SK-N-SH treated with all-trans-retinoic acid at 6 μM for 48 hours (cell line): ENCODE measurements around the gene PASD1.

Experiments used
- ATAC-seq: fragments of 200-7000 bp; cut with Tn5 transposase; 3 replicates; pipeline ENCODE4 v1.9.1; 2020; ENCODE audit warnings: mild to moderate bottlenecking, moderate library complexity
- ARNTL ChIP-seq: fragments of 450-650 bp; formaldehyde crosslinking; IDR thresholded peaks from 2 replicates; pipeline ENCODE4 v1.5.0; 2020; ENCODE audit warnings: low read depth, mild to moderate bottlenecking, moderate library complexity, borderline replicate concordance
- BACH2 ChIP-seq: fragments of 250-450 bp; sonication (Bioruptor Pico); IDR thresholded peaks from 2 replicates; pipeline ENCODE4 v1.9.0; 2021; ENCODE audit warnings: mild to moderate bottlenecking, borderline replicate concordance
- CSDC2 ChIP-seq: fragments of 250-450 bp; sonication (Bioruptor Pico); IDR thresholded peaks from 2 replicates; pipeline ENCODE4 v1.5.0; 2020; ENCODE audit warnings: mild to moderate bottlenecking, moderate library complexity
- ISL1 ChIP-seq: fragments of 250-450 bp; sonication (Bioruptor Pico); IDR thresholded peaks from 2 replicates; pipeline ENCODE4 v2.1.2; 2022; ENCODE audit warnings: mild to moderate bottlenecking, moderate library complexity
- OSR1 ChIP-seq: fragments of 250-450 bp; sonication (Bioruptor Pico); IDR thresholded peaks from 2 replicates; pipeline ENCODE4 v1.8.0; 2022; ENCODE audit warnings: moderate library complexity, mild to moderate bottlenecking, inconsistent platforms
- PPARA ChIP-seq: fragments of 250-450 bp; sonication (Bioruptor Pico); IDR thresholded peaks from 2 replicates; pipeline ENCODE4 v1.5.0; 2020; ENCODE audit warnings: mild to moderate bottlenecking, borderline replicate concordance
- RARB ChIP-seq: fragments of 250-450 bp; sonication (Bioruptor Pico); IDR thresholded peaks from 2 replicates; pipeline ENCODE4 v1.8.0; 2021; ENCODE audit warnings: mild to moderate bottlenecking, moderate library complexity
- SNAI2 ChIP-seq: fragments of 250-450 bp; sonication (Bioruptor Pico); IDR thresholded peaks from 2 replicates; pipeline ENCODE4 v1.5.0; 2020; ENCODE audit warnings: mild to moderate bottlenecking, moderate library complexity
- TCF4 ChIP-seq: fragments of 250-450 bp; sonication (Bioruptor Pico); IDR thresholded peaks from 2 replicates; pipeline ENCODE4 v1.8.0; 2021; ENCODE audit warnings: mild to moderate bottlenecking, moderate library complexity, borderline replicate concordance
- TOX ChIP-seq: fragments of 250-450 bp; sonication (Bioruptor Pico); IDR thresholded peaks from 2 replicates; pipeline ENCODE4 v1.8.0; 2021; ENCODE audit warnings: mild to moderate bottlenecking, moderate library complexity, borderline replicate concordance
- ZC3H10 ChIP-seq: fragments of 250-450 bp; sonication (Bioruptor Pico); IDR thresholded peaks from 2 replicates; pipeline ENCODE4 v1.5.1; 2021; ENCODE audit warnings: mild to moderate bottlenecking, moderate library complexity
- ZFP3 ChIP-seq: fragments of 250-450 bp; sonication (Bioruptor Pico); IDR thresholded peaks from 2 replicates; pipeline ENCODE4 v1.5.0; 2020; ENCODE audit warnings: mild to moderate bottlenecking, moderate library complexity
- ZFP30 ChIP-seq: fragments of 450-650 bp; formaldehyde crosslinking; IDR thresholded peaks from 2 replicates; pipeline ENCODE4 v1.5.0; 2022; ENCODE audit warnings: mild to moderate bottlenecking, moderate library complexity
- ZNF565 ChIP-seq: fragments of 450-650 bp; formaldehyde crosslinking; conservative IDR thresholded peaks from 2 replicates; pipeline ENCODE4 v1.5.0; 2020; ENCODE audit warnings: low read depth, mild to moderate bottlenecking, moderate library complexity
- ZNF70 ChIP-seq: fragments of 450-650 bp; formaldehyde crosslinking; IDR thresholded peaks from 2 replicates; pipeline ENCODE4 v1.5.0; 2020; ENCODE audit warnings: mild to moderate bottlenecking, moderate library complexity
- ZNF8 ChIP-seq: fragments of 450-650 bp; formaldehyde crosslinking; IDR thresholded peaks from 2 replicates; pipeline ENCODE4 v1.5.0; 2020; ENCODE audit warnings: mild to moderate bottlenecking, moderate library complexity
- TF ChIP-seq, protein P1 (sequence below): fragments of 250-450 bp; sonication (Bioruptor Pico); IDR thresholded peaks from 2 replicates; pipeline ENCODE4 v1.5.1; 2021; ENCODE audit warnings: mild to moderate bottlenecking, moderate library complexity
- TF ChIP-seq, protein P2 (sequence below): fragments of 250-450 bp; sonication (Bioruptor Pico); IDR thresholded peaks from 2 replicates; pipeline ENCODE4 v1.5.0; 2020; ENCODE audit warnings: mild to moderate bottlenecking, moderate library complexity
- TF ChIP-seq, protein P3 (sequence below): fragments of 250-450 bp; sonication (Bioruptor Pico); IDR thresholded peaks from 2 replicates; pipeline ENCODE4 v1.8.0; 2021; ENCODE audit warnings: low read depth, mild to moderate bottlenecking, moderate library complexity, borderline replicate concordance
- TF ChIP-seq, protein P4 (sequence below): fragments of 250-450 bp; sonication (Bioruptor Pico); IDR thresholded peaks from 2 replicates; pipeline ENCODE4 v1.8.0; 2020; ENCODE audit warnings: mild to moderate bottlenecking, moderate library complexity, borderline replicate concordance

PASD1 gene

GRCh38 chrX:151722241-151722846 is 158.9 kb downstream of the PASD1 start (continued):
- TF ChIP-seq ZNF565 (CRISPR knock-in tag) (no peak), SNAI2 (no peak)
- TF ChIP-seq, protein P1, sequence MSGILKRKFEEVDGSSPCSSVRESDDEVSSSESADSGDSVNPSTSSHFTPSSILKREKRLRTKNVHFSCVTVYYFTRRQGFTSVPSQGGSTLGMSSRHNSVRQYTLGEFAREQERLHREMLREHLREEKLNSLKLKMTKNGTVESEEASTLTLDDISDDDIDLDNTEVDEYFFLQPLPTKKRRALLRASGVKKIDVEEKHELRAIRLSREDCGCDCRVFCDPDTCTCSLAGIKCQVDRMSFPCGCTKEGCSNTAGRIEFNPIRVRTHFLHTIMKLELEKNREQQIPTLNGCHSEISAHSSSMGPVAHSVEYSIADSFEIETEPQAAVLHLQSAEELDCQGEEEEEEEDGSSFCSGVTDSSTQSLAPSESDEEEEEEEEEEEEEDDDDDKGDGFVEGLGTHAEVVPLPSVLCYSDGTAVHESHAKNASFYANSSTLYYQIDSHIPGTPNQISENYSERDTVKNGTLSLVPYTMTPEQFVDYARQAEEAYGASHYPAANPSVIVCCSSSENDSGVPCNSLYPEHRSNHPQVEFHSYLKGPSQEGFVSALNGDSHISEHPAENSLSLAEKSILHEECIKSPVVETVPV (CRISPR knock-in tag) = no peak

- ATAC-seq = no peak
- TF ChIP-seq ZNF565 (CRISPR knock-in tag) (no peak), BACH2 (no peak), ZNF8 (CRISPR knock-in tag) (no peak), TOX (CRISPR knock-in tag) (no peak), ISL1 (no peak), ZFP3 (no peak), OSR1 (CRISPR knock-in tag) (no peak), ZNF70 (no peak), ARNTL (CRISPR knock-in tag) (no peak), TCF4 (CRISPR knock-in tag) (no peak), SNAI2 (no peak), RARB (CRISPR knock-in tag) (no peak), ZFP30 (CRISPR knock-in tag) (no peak), ZC3H10 (no peak)
- TF ChIP-seq, protein P2, sequence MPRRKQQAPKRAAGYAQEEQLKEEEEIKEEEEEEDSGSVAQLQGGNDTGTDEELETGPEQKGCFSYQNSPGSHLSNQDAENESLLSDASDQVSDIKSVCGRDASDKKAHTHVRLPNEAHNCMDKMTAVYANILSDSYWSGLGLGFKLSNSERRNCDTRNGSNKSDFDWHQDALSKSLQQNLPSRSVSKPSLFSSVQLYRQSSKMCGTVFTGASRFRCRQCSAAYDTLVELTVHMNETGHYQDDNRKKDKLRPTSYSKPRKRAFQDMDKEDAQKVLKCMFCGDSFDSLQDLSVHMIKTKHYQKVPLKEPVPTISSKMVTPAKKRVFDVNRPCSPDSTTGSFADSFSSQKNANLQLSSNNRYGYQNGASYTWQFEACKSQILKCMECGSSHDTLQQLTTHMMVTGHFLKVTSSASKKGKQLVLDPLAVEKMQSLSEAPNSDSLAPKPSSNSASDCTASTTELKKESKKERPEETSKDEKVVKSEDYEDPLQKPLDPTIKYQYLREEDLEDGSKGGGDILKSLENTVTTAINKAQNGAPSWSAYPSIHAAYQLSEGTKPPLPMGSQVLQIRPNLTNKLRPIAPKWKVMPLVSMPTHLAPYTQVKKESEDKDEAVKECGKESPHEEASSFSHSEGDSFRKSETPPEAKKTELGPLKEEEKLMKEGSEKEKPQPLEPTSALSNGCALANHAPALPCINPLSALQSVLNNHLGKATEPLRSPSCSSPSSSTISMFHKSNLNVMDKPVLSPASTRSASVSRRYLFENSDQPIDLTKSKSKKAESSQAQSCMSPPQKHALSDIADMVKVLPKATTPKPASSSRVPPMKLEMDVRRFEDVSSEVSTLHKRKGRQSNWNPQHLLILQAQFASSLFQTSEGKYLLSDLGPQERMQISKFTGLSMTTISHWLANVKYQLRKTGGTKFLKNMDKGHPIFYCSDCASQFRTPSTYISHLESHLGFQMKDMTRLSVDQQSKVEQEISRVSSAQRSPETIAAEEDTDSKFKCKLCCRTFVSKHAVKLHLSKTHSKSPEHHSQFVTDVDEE (CRISPR knock-in tag) = no peak
- TF ChIP-seq, protein P3, sequence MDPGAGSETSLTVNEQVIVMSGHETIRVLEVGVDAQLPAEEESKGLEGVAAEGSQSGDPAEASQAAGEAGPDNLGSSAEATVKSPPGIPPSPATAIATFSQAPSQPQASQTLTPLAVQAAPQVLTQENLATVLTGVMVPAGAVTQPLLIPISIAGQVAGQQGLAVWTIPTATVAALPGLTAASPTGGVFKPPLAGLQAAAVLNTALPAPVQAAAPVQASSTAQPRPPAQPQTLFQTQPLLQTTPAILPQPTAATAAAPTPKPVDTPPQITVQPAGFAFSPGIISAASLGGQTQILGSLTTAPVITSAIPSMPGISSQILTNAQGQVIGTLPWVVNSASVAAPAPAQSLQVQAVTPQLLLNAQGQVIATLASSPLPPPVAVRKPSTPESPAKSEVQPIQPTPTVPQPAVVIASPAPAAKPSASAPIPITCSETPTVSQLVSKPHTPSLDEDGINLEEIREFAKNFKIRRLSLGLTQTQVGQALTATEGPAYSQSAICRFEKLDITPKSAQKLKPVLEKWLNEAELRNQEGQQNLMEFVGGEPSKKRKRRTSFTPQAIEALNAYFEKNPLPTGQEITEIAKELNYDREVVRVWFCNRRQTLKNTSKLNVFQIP (CRISPR knock-in tag) = no peak
- TF ChIP-seq, protein P1 (CRISPR knock-in tag) = no peak
Observed at GRCh38 chrX:151723156-151723760, 159.8 kb downstream of the PASD1 start.

GRCh38 chrX:151724563-151725337 is 161.3 kb downstream of the PASD1 start:
- TF ChIP-seq TOX (CRISPR knock-in tag) = no peak
- no peak for TF ChIP-seq ARNTL (CRISPR knock-in tag)
- TF ChIP-seq, protein P3 (CRISPR knock-in tag) = no peak
- no peak for TF ChIP-seq OSR1 (CRISPR knock-in tag)
- no peak for TF ChIP-seq ZNF8 (CRISPR knock-in tag)
- TF ChIP-seq PPARA (CRISPR knock-in tag) = no peak
- no peak for TF ChIP-seq ZNF70
- TF ChIP-seq CSDC2 (CRISPR knock-in tag) = no peak
- TF ChIP-seq SNAI2 = no peak
- no peak for TF ChIP-seq ZFP30 (CRISPR knock-in tag)
- TF ChIP-seq ZNF565 (CRISPR knock-in tag) = no peak
- TF ChIP-seq, protein P4, sequence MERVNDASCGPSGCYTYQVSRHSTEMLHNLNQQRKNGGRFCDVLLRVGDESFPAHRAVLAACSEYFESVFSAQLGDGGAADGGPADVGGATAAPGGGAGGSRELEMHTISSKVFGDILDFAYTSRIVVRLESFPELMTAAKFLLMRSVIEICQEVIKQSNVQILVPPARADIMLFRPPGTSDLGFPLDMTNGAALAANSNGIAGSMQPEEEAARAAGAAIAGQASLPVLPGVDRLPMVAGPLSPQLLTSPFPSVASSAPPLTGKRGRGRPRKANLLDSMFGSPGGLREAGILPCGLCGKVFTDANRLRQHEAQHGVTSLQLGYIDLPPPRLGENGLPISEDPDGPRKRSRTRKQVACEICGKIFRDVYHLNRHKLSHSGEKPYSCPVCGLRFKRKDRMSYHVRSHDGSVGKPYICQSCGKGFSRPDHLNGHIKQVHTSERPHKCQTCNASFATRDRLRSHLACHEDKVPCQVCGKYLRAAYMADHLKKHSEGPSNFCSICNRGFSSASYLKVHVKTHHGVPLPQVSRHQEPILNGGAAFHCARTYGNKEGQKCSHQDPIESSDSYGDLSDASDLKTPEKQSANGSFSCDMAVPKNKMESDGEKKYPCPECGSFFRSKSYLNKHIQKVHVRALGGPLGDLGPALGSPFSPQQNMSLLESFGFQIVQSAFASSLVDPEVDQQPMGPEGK (CRISPR knock-in tag) = no peak
- TF ChIP-seq, protein P1 (CRISPR knock-in tag) = no peak
- TF ChIP-seq ZFP3 = no peak
- no peak for TF ChIP-seq TCF4 (CRISPR knock-in tag)
- ATAC-seq = no peak
